GM12872 (cell line): Measurements from ENCODE around the gene SLC1A7.

Experiments
- TF ChIP-seq, protein P1 (sequence below): IDR thresholded peaks from 3 replicates; pipeline ENCODE4 v1.5.1; 2011; ENCODE audit warnings: low read depth, mild to moderate bottlenecking, low read length, moderate library complexity; ENCODE audit not compliant: insufficient read depth

SLC1A7 gene

DNA sequence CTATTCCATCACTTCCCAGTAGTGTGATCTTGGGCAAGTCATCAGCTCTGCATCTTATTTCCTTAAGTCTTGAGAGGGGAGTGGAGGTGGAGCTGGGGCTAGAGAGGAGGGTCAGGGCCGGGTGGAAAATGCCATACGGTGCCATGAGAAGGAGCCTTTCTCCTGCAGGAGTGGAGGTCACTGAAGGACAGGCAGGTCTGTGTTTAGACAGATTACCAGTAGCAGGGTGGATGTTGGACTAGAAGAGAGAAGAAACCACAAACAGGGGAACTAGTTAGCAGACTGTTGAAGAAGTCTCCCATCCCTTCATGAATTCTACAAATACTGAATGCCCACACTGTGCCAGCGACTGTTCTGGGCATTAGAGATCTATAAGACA is 40.3 kb upstream of the SLC1A7 start:
- TF ChIP-seq, protein P1, sequence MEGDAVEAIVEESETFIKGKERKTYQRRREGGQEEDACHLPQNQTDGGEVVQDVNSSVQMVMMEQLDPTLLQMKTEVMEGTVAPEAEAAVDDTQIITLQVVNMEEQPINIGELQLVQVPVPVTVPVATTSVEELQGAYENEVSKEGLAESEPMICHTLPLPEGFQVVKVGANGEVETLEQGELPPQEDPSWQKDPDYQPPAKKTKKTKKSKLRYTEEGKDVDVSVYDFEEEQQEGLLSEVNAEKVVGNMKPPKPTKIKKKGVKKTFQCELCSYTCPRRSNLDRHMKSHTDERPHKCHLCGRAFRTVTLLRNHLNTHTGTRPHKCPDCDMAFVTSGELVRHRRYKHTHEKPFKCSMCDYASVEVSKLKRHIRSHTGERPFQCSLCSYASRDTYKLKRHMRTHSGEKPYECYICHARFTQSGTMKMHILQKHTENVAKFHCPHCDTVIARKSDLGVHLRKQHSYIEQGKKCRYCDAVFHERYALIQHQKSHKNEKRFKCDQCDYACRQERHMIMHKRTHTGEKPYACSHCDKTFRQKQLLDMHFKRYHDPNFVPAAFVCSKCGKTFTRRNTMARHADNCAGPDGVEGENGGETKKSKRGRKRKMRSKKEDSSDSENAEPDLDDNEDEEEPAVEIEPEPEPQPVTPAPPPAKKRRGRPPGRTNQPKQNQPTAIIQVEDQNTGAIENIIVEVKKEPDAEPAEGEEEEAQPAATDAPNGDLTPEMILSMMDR = no peak

DNA sequence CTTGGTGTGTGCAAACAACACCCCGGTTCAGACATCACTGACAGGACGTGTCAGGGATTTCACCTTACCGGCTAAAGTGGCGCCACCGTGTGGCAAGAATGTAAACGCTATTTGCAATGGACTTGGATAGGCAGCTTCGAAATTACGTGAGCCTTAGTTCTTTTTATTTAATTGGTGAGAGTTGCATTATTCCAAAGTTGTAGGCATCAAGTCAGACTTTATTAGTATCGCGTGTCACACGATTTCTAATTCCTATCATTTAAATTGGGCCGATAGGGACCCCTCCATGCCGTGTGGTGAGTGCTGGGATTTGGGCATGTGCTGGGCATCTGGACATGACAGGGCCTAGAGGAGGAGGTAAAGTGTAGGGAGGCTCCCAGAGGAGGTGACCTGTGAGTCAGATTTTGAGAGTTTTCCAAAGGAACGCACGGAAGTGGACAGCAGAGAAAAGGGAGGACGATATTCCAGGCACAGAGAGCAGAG is 39.7 kb upstream of the SLC1A7 start:
- TF ChIP-seq, protein P1 = peak; percentile 85

DNA sequence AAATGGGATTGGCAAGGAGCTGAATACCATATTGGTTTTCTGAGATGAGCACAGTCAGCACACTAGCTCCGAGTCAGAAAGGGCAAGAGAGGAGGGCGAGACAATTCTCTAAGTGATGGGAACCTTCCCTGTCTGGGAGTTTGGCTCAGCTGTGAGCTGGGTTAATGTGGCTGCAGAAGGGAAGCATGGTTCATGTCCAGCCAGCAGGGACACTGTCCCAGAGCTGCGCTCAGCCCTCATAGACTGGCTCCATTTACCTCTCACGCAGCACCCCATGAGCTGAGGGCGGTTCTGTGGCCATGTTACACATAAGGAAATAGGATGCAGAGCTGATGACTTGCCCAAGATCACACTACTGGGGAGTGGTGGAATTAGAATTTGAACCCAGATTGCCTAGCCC is 38.5 kb upstream of the SLC1A7 start:
- TF ChIP-seq, protein P1 = no peak

DNA sequence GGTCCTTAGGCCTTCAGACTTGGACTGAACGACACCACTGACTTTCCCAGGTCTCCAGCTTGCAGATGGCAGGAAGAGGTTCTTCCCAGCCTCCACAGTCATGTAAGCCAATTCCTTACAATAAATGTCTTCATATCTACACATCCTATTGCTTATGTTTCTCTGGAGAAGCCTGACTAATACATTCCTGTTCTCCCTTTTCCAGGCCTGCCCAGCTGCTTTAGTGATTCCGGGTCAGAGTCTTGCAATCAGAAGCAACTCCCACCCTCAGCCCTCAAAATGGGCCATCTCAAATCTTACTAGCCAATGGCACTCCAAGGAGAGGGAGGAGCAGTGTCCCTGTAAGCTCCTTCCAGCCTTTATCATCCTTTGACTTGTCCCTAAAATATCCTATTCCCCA is 37.8 kb upstream of the SLC1A7 start:
- TF ChIP-seq, protein P1 = no peak

DNA sequence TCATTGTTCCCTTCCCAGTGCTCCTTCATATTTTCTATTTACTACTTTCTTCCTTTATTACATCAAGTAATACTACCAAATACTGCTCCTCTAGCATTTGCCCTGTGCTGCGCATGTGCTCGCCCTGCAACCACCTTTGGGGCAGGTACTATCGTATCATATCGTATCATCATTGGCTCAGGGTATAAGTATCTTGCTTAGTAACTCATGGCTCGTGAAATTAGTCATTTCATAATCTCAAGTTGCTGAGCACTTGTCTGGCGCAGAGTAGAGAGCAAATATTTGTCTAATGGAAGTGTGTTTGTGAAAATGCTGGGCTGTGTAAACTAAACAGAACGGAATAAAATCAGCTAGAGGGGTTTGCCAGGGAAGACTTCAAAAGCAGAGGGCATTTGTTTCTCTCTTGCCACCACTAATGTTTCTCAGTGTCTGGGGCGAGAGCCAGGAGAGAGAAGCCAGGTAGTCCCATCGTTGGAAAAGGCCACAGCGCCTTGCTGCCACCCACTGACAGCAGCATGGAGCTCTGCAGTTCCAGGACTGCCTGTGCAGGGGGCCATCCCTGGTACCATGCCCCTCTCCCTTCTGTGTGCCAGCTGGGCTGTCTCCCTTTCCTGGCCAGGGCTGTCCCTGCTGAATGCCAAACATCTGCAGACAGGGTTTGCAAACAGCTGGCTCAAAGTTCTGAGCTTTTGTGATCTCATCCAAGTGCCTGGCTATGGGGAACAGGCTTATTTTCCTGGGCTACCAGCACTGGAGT is 34.2 kb upstream of the SLC1A7 start:
- TF ChIP-seq, protein P1 = no peak

DNA sequence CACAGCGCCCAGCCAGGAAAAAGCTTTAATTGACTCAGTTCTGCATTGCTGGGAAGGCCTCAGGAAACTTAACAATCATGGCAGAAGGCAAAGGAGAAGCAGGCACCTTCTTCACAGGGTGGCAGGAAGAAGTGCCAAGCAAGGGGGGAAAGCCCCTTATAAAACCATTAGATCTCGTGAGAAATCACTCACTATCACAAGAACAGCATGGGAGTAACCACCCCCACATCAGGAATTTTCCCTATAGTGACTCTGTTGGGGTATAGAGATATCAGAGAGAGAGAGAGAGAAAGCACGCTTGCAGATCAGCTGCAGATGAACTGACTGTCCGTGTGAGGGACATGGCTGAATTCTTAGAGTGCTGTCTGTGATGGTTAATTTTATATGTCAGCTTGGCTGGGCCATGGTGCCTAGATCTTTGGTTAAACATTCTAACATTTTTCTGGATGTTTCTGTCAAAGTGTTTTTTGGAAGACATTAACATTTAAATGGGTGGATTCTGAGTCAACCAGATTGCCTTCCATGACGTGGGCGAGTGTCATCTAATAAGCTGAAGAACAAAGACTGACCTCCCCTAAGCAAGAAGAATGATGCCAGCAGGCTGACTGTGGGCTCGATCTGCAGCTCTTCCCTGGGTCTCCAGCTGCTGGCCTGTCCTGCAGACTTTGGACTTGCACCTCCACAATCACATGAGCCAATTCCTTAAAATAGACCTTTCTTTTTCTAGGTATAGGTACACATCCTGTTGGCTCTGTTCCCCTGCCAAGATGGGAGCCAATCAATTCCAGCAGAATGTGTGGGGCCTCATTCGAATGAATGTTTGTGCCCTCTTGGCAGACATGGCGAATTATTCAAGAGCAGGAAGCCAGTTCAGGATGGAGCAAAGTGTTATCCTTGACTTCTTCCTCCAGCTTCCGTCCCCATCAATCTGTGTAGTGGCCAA is 32.8 kb upstream of the SLC1A7 start:
- TF ChIP-seq, protein P1 = no peak

DNA sequence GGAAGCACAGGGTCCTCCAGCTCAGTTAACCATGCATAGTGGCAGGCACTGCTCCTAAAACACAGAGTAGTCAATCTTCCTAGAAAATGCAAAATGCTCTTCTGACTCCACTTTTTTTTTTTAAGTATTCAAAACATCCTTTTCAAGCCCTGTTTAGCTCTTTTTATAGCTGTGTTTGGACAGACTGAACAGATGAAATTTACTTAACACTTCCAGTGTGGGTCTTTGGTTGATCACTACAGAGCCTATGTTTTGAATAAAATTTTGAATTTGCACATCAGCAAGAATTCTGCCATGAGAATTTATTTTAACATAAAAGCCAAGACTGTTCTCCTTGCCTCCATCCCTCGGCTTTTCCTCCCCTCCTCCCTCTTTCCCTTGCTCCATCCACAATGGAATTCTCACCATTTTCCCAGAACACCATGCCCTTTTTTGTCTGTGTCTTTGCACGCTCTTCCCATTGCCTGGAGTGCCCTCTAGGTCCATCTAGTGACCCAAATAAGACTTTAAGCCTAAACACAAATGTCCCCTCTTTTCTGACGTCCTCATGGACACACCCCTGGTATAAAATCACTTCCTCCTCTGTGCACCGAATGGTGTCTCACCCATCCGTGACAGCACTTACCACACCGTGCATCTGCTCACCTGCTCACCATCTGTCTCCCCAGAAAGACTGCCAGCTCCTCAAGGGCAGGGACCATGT is 30.1 kb upstream of the SLC1A7 start:
- TF ChIP-seq, protein P1 = no peak
